Measurements from ENCODE around the gene ACADL.
"Not testable (repeated sequence)": the region's sequence is repeated elsewhere in the genome, so short reads cannot be mapped to it uniquely, and the experiment has no call there.

The ACADL gene

GRCh38 chr2:210199854-210200253 is 25.4 kb downstream of the ACADL start:
- no peak for DNase-seq (ENCODE audit: low read depth)

- no peak for DNase-seq (ENCODE audit: low read depth)
These were observed 26.0 kb downstream of the ACADL start for GRCh38 chr2:210199186-210199765.

GRCh38 chr2:210198326-210198725 is 26.9 kb downstream of the ACADL start:
- no peak for DNase-seq (ENCODE audit: low read depth)

- DNase-seq (ENCODE audit: low read depth): no peak
These were observed 27.5 kb downstream of the ACADL start for GRCh38 chr2:210197720-210198119.

- no peak for DNase-seq (ENCODE audit: low read depth)
These were observed 30.0 kb downstream of the ACADL start for GRCh38 chr2:210195101-210195852.

GRCh38 chr2:210190345-210190744 is 34.9 kb downstream of the ACADL start:
- no peak for DNase-seq (ENCODE audit: low read depth)

- DNase-seq (ENCODE audit: low read depth): no peak
These were observed 35.7 kb downstream of the ACADL start for GRCh38 chr2:210189452-210190138.

- DNase-seq (ENCODE audit: low read depth): no peak
These were observed 36.5 kb downstream of the ACADL start for GRCh38 chr2:210188755-210189154.

GRCh38 chr2:210188190-210188589 is 37.1 kb downstream of the ACADL start:
- no peak for DNase-seq (ENCODE audit: low read depth)

- not testable (repeated sequence) for DNase-seq (ENCODE audit: low read depth)
These were observed 41.3 kb downstream of the ACADL start for GRCh38 chr2:210183936-210184335.

- DNase-seq (ENCODE audit: low read depth): not testable (repeated sequence)
These were observed 43.6 kb downstream of the ACADL start for GRCh38 chr2:210181606-210182088.

GRCh38 chr2:210181033-210181605 is 44.1 kb downstream of the ACADL start:
- not testable (repeated sequence) for DNase-seq (ENCODE audit: low read depth)

- DNase-seq (ENCODE audit: low read depth): no peak
These were observed 44.8 kb downstream of the ACADL start for GRCh38 chr2:210180477-210180876.

- DNase-seq (ENCODE audit: low read depth): no peak
These were observed 45.8 kb downstream of the ACADL start for GRCh38 chr2:210179351-210179990.

GRCh38 chr2:210177769-210178168 is 47.5 kb downstream of the ACADL start:
- no peak for DNase-seq (ENCODE audit: low read depth)

- DNase-seq (ENCODE audit: low read depth): not testable (repeated sequence)
These were observed 48.1 kb downstream of the ACADL start for GRCh38 chr2:210177115-210177514.

- no peak for DNase-seq (ENCODE audit: low read depth)
These were observed 51.2 kb downstream of the ACADL start for GRCh38 chr2:210174086-210174485.

- DNase-seq (ENCODE audit: low read depth): no peak
These were observed 53.0 kb downstream of the ACADL start for GRCh38 chr2:210172219-210172575.

GRCh38 chr2:210171309-210172218 is 53.7 kb downstream of the ACADL start, which contains the start of gene KANSL1L:
Gene KANSL1L, minus strand, starts transcription at chr2:210171409. Its CDS starts 16,827 bp downstream, at chr2:210154582.
- DNase-seq (ENCODE audit: low read depth): peak; percentile 96

GRCh38 chr2:210170446-210171303 is 54.6 kb downstream of the ACADL start:
- peak; percentile 92 for DNase-seq (ENCODE audit: low read depth)
